AG04449 (cell line): ENCODE measurements around the gene SH3PXD2A.

Experiments
- CTCF ChIA-PET: fragments of 350-600 bp; formaldehyde crosslinking; extraction: SDS; loops from one replicate; lab custom pipeline; 2021; ENCODE audit warnings: antibody characterized with exemption; lab: Yijun Ruan, JAX
- POLR2A ChIA-PET: fragments of 400-600, 350-600 bp; formaldehyde crosslinking; extraction: SDS; loops from one replicate; lab custom pipeline; 2020; ENCODE audit warnings: antibody characterized with exemption, inconsistent platforms; lab: Yijun Ruan, JAX
- DNase-seq: peaks from one replicate; pipeline ENCODE4 v3.0.0-alpha.2; 2010; ENCODE audit warnings: low read depth, low spot score
- H3K4me3 ChIP-seq: 2 replicates; pipeline ENCODE4 v1.5.1; 2011; ENCODE audit warnings: low read depth, mild to moderate bottlenecking, control low read depth, low read length
- TF ChIP-seq, protein P1 (sequence below): IDR thresholded peaks from one replicate; pipeline ENCODE4 v1.5.1; 2011; ENCODE audit warnings: mild to moderate bottlenecking, moderate library complexity, low read length, control low read depth, inconsistent platforms; ENCODE audit not compliant: insufficient read depth; ENCODE audit errors: missing control alignments

The SH3PXD2A gene

DNA sequence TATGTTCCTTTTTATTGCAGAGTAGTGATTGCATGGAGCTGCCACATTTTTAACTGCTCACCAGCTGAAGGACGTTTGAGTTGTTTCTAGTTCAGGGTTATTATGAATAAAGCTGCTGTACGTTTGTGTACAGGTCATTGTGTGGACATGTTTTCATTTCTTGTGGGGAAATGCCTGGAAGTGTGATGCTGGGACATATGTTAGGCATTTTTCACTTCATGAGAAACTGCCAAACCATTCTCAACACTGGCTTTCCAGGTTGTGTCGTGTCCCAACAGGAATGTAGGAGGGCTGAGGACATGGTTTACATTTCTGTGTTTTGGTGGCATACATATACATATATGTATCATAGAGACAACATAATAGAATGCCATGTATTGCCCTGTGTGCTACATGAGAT is 288.8 kb downstream of the SH3PXD2A start:
- CTCF ChIA-PET: interaction anchor here (0.6 kb wide), 1 partner anchor 17 kb away, joined by 3 read pairs; no protein-coding TSS in a partner anchor
- TF ChIP-seq, protein P1, sequence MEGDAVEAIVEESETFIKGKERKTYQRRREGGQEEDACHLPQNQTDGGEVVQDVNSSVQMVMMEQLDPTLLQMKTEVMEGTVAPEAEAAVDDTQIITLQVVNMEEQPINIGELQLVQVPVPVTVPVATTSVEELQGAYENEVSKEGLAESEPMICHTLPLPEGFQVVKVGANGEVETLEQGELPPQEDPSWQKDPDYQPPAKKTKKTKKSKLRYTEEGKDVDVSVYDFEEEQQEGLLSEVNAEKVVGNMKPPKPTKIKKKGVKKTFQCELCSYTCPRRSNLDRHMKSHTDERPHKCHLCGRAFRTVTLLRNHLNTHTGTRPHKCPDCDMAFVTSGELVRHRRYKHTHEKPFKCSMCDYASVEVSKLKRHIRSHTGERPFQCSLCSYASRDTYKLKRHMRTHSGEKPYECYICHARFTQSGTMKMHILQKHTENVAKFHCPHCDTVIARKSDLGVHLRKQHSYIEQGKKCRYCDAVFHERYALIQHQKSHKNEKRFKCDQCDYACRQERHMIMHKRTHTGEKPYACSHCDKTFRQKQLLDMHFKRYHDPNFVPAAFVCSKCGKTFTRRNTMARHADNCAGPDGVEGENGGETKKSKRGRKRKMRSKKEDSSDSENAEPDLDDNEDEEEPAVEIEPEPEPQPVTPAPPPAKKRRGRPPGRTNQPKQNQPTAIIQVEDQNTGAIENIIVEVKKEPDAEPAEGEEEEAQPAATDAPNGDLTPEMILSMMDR: no peak
- POLR2A ChIA-PET: no interaction called here
- no peak overlapping the region for H3K4me3 ChIP-seq
- DNase-seq: peak; percentile 9

DNA sequence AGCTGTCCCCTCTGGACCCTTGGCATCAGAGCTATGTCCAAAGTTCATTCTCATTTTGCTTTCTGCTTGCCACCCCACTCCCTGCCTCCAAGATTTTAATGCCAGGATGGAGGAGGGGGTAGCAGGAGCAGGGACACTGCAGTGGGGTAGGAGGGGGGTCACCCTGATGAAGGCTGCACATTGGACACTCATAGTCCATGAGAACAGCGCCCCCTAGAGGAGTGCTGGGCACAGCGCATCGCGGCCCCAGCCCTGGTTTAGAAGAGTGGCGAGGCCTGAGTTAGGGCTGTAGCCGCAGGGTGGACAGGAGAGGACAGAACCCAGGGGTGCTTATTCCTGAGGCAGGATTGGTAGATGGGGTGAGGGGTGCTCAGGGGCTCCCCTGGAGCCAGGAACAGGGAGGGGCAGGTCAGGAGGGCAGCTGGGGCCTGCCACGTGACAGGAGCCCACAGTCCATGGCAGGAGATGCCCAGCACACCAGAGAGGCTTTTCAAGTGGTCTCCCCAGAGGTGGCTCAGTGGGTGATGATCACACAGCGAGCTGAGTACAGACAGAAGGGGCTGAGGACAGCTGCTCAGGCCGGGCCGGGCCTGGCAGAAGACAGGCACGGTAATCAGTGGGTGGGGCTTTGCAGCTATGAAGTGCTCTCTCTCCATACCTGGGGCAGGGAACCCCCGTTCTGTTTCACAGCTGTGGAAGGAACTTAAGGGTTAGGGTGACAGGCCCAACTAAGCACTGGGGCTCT is 290.4 kb downstream of the SH3PXD2A start:
- TF ChIP-seq, protein P1: peak; percentile 63

DNA sequence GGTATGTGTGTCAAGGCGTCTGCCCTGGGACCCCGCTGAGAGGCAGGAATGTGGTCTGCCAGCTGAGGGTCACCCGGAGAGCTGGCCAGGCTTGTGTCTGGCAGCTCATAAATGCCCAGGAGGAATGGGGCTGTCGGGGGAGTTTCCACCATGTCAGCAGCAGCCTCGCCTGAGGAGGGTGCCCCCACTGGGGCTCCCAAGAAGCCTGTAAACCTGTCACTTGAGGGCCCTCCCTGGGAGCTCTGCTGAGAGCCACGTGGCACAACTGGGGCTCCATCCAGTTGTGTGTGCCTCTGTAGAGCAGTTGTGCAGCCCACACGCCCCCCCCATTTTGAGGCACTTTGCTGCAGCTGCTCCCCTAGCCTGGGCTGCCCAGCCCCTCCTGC is 291.3 kb downstream of the SH3PXD2A start:
- ChIA-PET CTCF (interaction anchor here (0.7 to 1.9 kb wide), 11 partner anchors 9 to 83 kb away, joined by 3 to 6 read pairs (median 4); no protein-coding TSS in a partner anchor), POLR2A (no interaction called here)
- TF ChIP-seq, protein P1: no peak
- H3K4me3 ChIP-seq: no peak overlapping the region
- no peak for DNase-seq

More for the DNA sequence above, 290.4 kb downstream of the SH3PXD2A start:
- CTCF ChIA-PET: interaction anchor here (0.7 to 1.9 kb wide), 16 partner anchors 8 to 101 kb away, joined by 3 to 6 read pairs (median 3); no protein-coding TSS in a partner anchor
- H3K4me3 ChIP-seq: no peak overlapping the region
- POLR2A ChIA-PET: no interaction called here
- DNase-seq: no peak

DNA sequence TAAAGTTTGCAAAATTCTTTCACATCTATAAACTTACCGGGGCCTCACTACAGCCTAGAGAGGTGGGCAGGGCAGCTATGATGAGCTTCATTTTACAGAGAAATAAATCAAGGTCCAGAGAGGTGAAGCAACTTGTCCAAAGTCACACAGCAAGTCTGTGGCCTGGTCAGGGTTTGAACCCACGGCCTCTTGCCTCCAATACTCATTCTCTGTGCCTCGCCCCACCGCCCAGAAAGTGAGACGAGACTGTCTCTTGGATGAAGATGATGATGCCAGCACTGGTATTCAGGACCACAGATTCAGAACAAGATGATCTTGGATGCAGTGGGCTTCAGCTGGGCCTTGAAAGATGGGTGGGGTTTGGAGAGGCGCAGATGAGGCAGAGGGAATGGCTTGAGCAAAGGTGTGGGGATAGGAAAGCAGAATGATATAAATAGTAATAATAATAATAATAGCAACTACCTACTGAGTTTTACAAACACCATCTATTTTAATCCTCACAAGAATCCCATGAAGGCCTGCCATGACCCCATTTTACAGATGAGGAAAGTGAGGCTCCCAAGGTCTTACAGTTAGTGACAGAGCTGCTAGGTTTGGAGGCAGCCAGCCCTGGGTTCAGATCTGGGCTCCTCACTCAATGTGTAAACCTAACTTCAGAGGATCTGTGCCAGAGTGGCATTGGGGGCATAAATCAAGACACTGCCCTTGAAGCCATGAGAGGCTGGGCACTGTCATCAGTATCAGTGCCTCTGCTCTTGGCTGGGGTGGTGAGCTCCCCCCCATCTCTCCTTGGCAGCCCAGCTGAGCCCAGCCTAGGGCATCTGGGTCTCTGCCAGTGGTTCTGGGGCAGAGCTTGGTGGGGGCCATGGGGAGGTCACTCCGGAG is 291.9 kb downstream of the SH3PXD2A start:
- ChIA-PET POLR2A (no interaction called here), CTCF (interaction anchor here (1.0 to 1.6 kb wide), 9 partner anchors 10 to 82 kb away, joined by 3 to 6 read pairs (median 3); no protein-coding TSS in a partner anchor)
- no peak for DNase-seq
- TF ChIP-seq, protein P1: no peak
- no peak overlapping the region for H3K4me3 ChIP-seq

DNA sequence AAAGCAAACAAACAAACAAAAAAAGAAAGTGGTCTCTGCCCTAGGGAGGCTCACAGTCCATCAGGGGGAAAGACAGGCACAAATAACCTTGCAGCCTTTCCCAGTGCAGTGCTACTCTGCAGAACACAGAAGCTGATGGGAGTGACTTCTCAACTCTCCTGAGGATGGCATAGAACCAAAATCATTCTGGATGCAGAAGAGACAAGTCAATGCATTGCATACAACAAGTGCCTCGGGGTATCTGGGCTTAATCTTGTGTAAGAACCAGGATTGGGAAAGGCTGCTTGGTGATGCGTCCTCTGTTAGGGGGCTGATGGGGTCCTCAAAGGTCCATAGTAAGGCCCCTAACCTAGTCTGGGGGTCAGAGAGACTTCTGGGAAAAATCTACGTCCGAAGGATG is 293.0 kb downstream of the SH3PXD2A start:
- TF ChIP-seq, protein P1: no peak
- POLR2A ChIA-PET: no interaction called here
- no peak overlapping the region for H3K4me3 ChIP-seq
- CTCF ChIA-PET: no interaction called here
- no peak for DNase-seq
